GM12878 (cell line): ENCODE measurements around the gene LIG4. TPM values are rescaled to one million over a fixed set of nuclear protein-coding genes. Genes with fewer than 3 reads are reported as not detected.
A peak's percentile ranks its signal among the peaks of the same experiment; 100 is the strongest.

Source experiments
- ATAC-seq: fragments of 200-7000 bp; cut with Tn5 transposase; 3 replicates; pipeline ENCODE4 v1.9.1; 2020; ENCODE audit warnings: mild to moderate bottlenecking, moderate library complexity
- BruUV-seq: library from RNA; stranded (reverse); fragments of 400-500 nt; replicated peaks from 2 replicates; lab custom pipeline; 2021; lab: Mats Ljungman, UMichigan
- CTCF ChIA-PET: fragments of 300-600 bp; sonication (Branson Sonifier 250); formaldehyde crosslinking; extraction: SDS; loops from one replicate; lab custom pipeline; 2021; ENCODE audit warnings: inconsistent platforms; lab: Yijun Ruan, JAX
- POLR2A ChIA-PET: fragments of 350-600 bp; formaldehyde crosslinking; extraction: SDS; loops from one replicate; lab custom pipeline; 2021; ENCODE audit warnings: inconsistent platforms; lab: Charles Lee
- RAD21 ChIA-PET: fragments of 300-600 bp; sonication (Branson Sonifier 250); formaldehyde crosslinking; loops from one replicate; lab custom pipeline; 2023; ENCODE audit warnings: antibody characterized with exemption; ENCODE audit not compliant: unreplicated experiment; lab: Charles Lee
- SMC1A ChIA-PET: fragments of 300-600 bp; sonication (Branson Sonifier 250); formaldehyde crosslinking; loops from one replicate; lab custom pipeline; 2023; ENCODE audit not compliant: unreplicated experiment, uncharacterized antibody; lab: Charles Lee
- DNase-seq: peaks from one replicate; pipeline ENCODE4 v3.0.0-alpha.2; 2011; ENCODE audit warnings: low read depth, low spot score
- FAIRE-seq: peaks from 3 replicates; lab custom pipeline; 2011; peaks lifted over from hg19 to GRCh38; lab: Jason Lieb, UNC
- H2AFZ ChIP-seq: 2 replicates; pipeline ENCODE4 v1.6.0; 2011; ENCODE audit warnings: low read depth, low read length, control low read depth; ENCODE audit not compliant: control insufficient read depth
- H3K27ac ChIP-seq: 2 replicates; pipeline ENCODE4 v1.5.1; 2011; ENCODE audit warnings: control low read depth; ENCODE audit not compliant: control insufficient read depth, insufficient read depth
- H3K27me3 ChIP-seq, 2 experiments: replicated peaks in 1 of 2; 2 replicates each; pipeline versions ENCODE4 v1.6.0 to v1.6.1; 2011; ENCODE audit warnings: low read length in 1 of 2; ENCODE audit not compliant: control insufficient read depth in 2 of 2, insufficient read depth in 2 of 2
- H3K36me3 ChIP-seq, 2 experiments: 2 replicates each; pipeline ENCODE4 v1.5.1; 2011; ENCODE audit warnings: low read length in 1 of 2; ENCODE audit not compliant: control insufficient read depth in 2 of 2, insufficient read depth in 2 of 2
- H3K4me1 ChIP-seq: 2 replicates; pipeline ENCODE4 v1.6.1; 2011; ENCODE audit warnings: mild to moderate bottlenecking, low read length, moderate library complexity, mixed read lengths; ENCODE audit not compliant: control insufficient read depth, insufficient read depth
- H3K4me2 ChIP-seq: 2 replicates; pipeline ENCODE4 v1.6.0; 2011; ENCODE audit warnings: control low read depth; ENCODE audit not compliant: control insufficient read depth, insufficient read depth
- H3K4me3 ChIP-seq: fragments of 200-600 bp; sonication (generic); 2 replicates; pipeline ENCODE4 v1.5.1; 2016
- H3K79me2 ChIP-seq: 2 replicates; pipeline ENCODE4 v1.6.0; 2011; ENCODE audit warnings: low read length; ENCODE audit not compliant: control insufficient read depth, insufficient read depth
- H3K9ac ChIP-seq: 2 replicates; pipeline ENCODE4 v1.8.0; 2011; ENCODE audit warnings: low read length, control low read depth, mixed read lengths; ENCODE audit not compliant: control insufficient read depth, insufficient read depth
- H3K9me3 ChIP-seq: replicated peaks from 3 replicates; pipeline ENCODE4 v1.5.1; 2011; ENCODE audit warnings: mild to moderate bottlenecking, low read length; ENCODE audit not compliant: control insufficient read depth, insufficient read depth
- H4K20me1 ChIP-seq: 2 replicates; pipeline ENCODE4 v1.6.0; 2011; ENCODE audit not compliant: control insufficient read depth, insufficient read depth
- FOXK2 ChIP-seq: fragments of 450-650 bp; IDR thresholded peaks from 2 replicates; pipeline ENCODE4 v1.6.1; 2017; ENCODE audit warnings: mild to moderate bottlenecking, moderate library complexity
- IKZF1 ChIP-seq: fragments of 450-650 bp; conservative IDR thresholded peaks from 2 replicates; pipeline ENCODE4 v1.6.1; 2017; ENCODE audit warnings: antibody characterized with exemption, mild to moderate bottlenecking
- NFYB ChIP-seq: IDR thresholded peaks from 2 replicates; pipeline ENCODE4 v1.6.1; 2011; ENCODE audit warnings: low read depth, mild to moderate bottlenecking, low read length, improper control_type of control experiment, moderate library complexity; ENCODE audit not compliant: insufficient read depth
- RAD21 ChIP-seq: IDR thresholded peaks from 2 replicates; pipeline ENCODE4 v1.6.1; 2011; ENCODE audit warnings: mild to moderate bottlenecking, low read depth, low read length, moderate library complexity; ENCODE audit not compliant: insufficient read depth
- REST ChIP-seq: IDR thresholded peaks from 2 replicates; pipeline ENCODE4 v1.6.1; 2012; ENCODE audit warnings: mild to moderate bottlenecking, low read depth, low read length
- TBL1XR1 ChIP-seq: IDR thresholded peaks from 2 replicates; pipeline ENCODE4 v1.6.1; 2012; ENCODE audit warnings: low read depth, low read length, improper control_type of control experiment
- TCF7 ChIP-seq: IDR thresholded peaks from 2 replicates; pipeline ENCODE4 v1.6.1; 2014; ENCODE audit warnings: antibody characterized with exemption, borderline replicate concordance
- WGBS: methylation state at CpG from one replicate; pipeline ENCODE4 v1.1.6; 2016; ENCODE audit warnings: low lambda C conversion rate; ENCODE audit not compliant: insufficient replicate concordance, insufficient coverage; ENCODE audit errors: missing lambda C conversion rate; 5-methylcytosine and 5-hydroxymethylcytosine counted together
- in situ Hi-C: fragments of 300-500 bp; cut with MboI; formaldehyde crosslinking; loops from 9 replicates; pipeline ENCODE4 v1.14.3; 2018; ENCODE audit warnings: mixed read lengths
- intact Hi-C: fragments of 100-400 bp; cut with micrococcal nuclease; formaldehyde crosslinking; loops from one replicate; pipeline ENCODE4 v1.14.2; 2022; ENCODE audit not compliant: unreplicated experiment
- polyA plus RNA-seq, 11 experiments: library from polyadenylated mRNA; depleted of rRNA in 4 of 11; unstranded in 6 of 11; stranded (reverse) in 5 of 11; fragments of >200 nt; fragmentation: Nextera tagmentation in 4 of 11; fragmentation: Illumina TruSeq in 1 of 11; extraction: Ambion mirVana in 4 of 11; extraction: Trizol in 1 of 11; gene quantifications; 1 replicate in 1 of 11; 2 replicates in 10 of 11; pipeline versions ENCODE4 v1.2.1 to v1.2.3, GENCODE V29; 2011 to 2016; ENCODE audit warnings: inconsistent platforms in 2 of 11, missing spikeins in 2 of 11, low read depth in 1 of 11
- total RNA-seq, 4 experiments: library from RNA; depleted of rRNA in 3 of 4; stranded (reverse); fragments of >200 nt in 3 of 4; fragmentation: Illumina TruSeq in 1 of 4; extraction: Trizol in 1 of 4; gene quantifications; 2 replicates each; pipeline versions ENCODE4 v1.2.1 to v1.2.3, GENCODE V29; 2013 to 2021

Gene LIG4
- total and polyA plus RNA-seq, 10 of the 15 experiments (the other 5 are each of a cell fraction or from before 2014, with no cell fraction given): 2.3 to 15.0 (median 8.5) TPM

DNA sequence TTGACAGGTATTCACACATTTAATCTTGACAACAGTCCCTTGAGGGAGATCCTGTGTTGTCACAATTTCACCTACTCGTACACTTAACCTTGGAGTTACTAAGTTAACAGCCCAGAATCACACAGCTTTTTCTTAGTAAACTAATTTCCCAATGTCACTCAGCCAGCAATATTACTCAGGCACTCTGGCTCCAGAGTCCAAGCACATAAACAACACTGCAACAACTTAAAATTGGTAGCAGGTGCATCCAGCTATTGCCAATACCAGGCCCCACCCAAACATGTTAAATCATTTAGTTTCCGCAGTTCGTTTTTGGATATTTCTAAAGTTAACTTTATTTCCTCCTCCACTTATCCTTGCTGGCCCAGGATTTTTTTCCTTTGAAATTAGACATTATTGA is 32.7 kb downstream of the LIG4 start (continued):
- TF ChIP-seq RAD21 (no peak), TCF7 (no peak), FOXK2 (no peak), TBL1XR1 (no peak)

DNA sequence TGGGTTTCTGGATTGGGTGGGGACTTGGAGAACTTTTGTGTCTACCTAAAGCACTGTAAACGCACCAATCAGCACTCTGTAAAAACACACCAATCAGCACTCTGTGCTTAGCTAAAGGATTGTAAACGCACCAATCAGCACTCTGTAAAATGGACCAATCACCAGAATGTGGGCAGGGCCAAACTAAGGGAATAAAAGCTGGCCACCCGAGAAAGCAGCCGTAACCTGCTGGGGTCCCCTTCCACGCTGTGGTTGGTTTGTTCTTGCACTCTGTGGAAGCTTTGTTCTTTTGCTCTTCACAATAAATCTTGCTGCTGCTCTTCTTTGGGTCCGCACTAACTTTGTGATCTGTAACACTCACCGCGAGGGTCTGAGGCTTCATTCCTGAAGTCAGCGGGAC is 37.3 kb downstream of the LIG4 start:
- Histone ChIP-seq H4K20me1 (no peaks in the 10 kb centered on the region), H3K9me3 (no peaks in the 10 kb centered on the region; the same call in 2 of the 3 replicates), H3K36me3 (no peaks in the 10 kb centered on the region), H3K79me2 (no peaks in the 10 kb centered on the region), H3K4me3 (no peak overlapping the region), H3K9ac (no peak overlapping the region), H2AFZ (no peak overlapping the region), H3K27me3 (no peaks in the 10 kb centered on the region), H3K4me1 (no peaks in the 10 kb centered on the region), H3K27ac (no peak overlapping the region), H3K4me2 (no peak overlapping the region)
- DNase-seq: no peak
- ChIA-PET SMC1A (no interaction called here), RAD21 (interaction anchor here (1.3 kb wide), 1 partner anchor 330 kb away, joined by 4 read pairs; no protein-coding TSS in a partner anchor), POLR2A (no interaction called here), CTCF (interaction anchor here (1.2 to 2.0 kb wide), 4 partner anchors 24 to 41 kb away, joined by 3 to 7 read pairs (median 4); no protein-coding TSS in a partner anchor)
- ATAC-seq: no peak
- no TSS peak for BruUV-seq
- FAIRE-seq: no peak
- WGBS: 67% methylated on average over 7 of the region's 9 CpGs
- in situ Hi-C loops: no loop called here
- intact Hi-C loops: loop anchor here (5.0 kb wide), 1 partner anchor 719 kb away; no protein-coding TSS in a partner anchor
- peak; percentile 71 for TF ChIP-seq NFYB
- no peak for TF ChIP-seq REST
- no peak for TF ChIP-seq IKZF1
